PC-3 (cell line): ENCODE measurements around the gene LAMA3. TPM values are rescaled to one million over a fixed set of nuclear protein-coding genes. Genes with fewer than 3 reads are reported as not detected.

Experiments used
- ATAC-seq: fragments of 200-7000 bp; cut with Tn5 transposase; 2 replicates; pipeline ENCODE4 v1.9.1; 2020; ENCODE audit warnings: mild to moderate bottlenecking, moderate library complexity
- BruUV-seq: library from RNA; stranded (reverse); fragments of 400-500 nt; replicated peaks from 2 replicates; lab custom pipeline; 2021; lab: Mats Ljungman, UMichigan
- CTCF ChIA-PET: fragments of 300-600 bp; sonication (Branson Sonifier 250); formaldehyde crosslinking; loops from one replicate; lab custom pipeline; 2022; ENCODE audit warnings: antibody characterized with exemption; lab: Charles Lee
- POLR2A ChIA-PET: fragments of 300-600 bp; sonication (Branson Sonifier 250); formaldehyde crosslinking; loops from one replicate; lab custom pipeline; 2022; ENCODE audit warnings: antibody characterized with exemption; ENCODE audit not compliant: unreplicated experiment; lab: Charles Lee
- DNase-seq: peaks from one replicate; pipeline ENCODE4 v3.0.0-alpha.2; 2015
- H2AFZ ChIP-seq: fragments of 300-600 bp; sonication (generic); 2 replicates; pipeline ENCODE4 v1.6.0; 2016; ENCODE audit warnings: antibody characterized with exemption, low read length
- H3F3A ChIP-seq: fragments of 300-600 bp; sonication (generic); one replicate; pipeline ENCODE4 v1.6.0; 2017; ENCODE audit warnings: antibody characterized with exemption, low read length, control low read depth, mild to moderate bottlenecking; ENCODE audit not compliant: unreplicated experiment
- H3K27ac ChIP-seq: fragments of 300-600 bp; sonication (generic); 2 replicates; pipeline ENCODE4 v1.5.1; 2016; ENCODE audit warnings: mild to moderate bottlenecking, low read length
- H3K27me3 ChIP-seq: fragments of 300-600 bp; sonication (generic); 2 replicates; pipeline ENCODE4 v1.6.1; 2016; ENCODE audit warnings: low read length, mixed read lengths
- H3K36me3 ChIP-seq: fragments of 300-600 bp; sonication (generic); 2 replicates; pipeline ENCODE4 v1.6.1; 2016; ENCODE audit warnings: low read depth, mixed run types, low read length, mixed read lengths
- H3K4me1 ChIP-seq: fragments of 300-600 bp; sonication (generic); 2 replicates; pipeline ENCODE4 v1.5.1; 2016; ENCODE audit warnings: low read length; ENCODE audit not compliant: insufficient read depth
- H3K4me2 ChIP-seq: fragments of 300-600 bp; sonication (generic); 2 replicates; pipeline ENCODE4 v1.6.0; 2016; ENCODE audit warnings: low read length
- H3K4me3 ChIP-seq: fragments of 300-600 bp; sonication (generic); 2 replicates; pipeline ENCODE4 v1.5.1; 2016; ENCODE audit warnings: mild to moderate bottlenecking, low read length, mixed read lengths
- H3K79me2 ChIP-seq: fragments of 300-600 bp; sonication (generic); 2 replicates; pipeline ENCODE4 v1.6.1; 2017; ENCODE audit warnings: low read length, mixed read lengths
- H3K9ac ChIP-seq: fragments of 300-600 bp; sonication (generic); 2 replicates; pipeline ENCODE4 v1.6.0; 2016; ENCODE audit warnings: mild to moderate bottlenecking, low read length
- H3K9me2 ChIP-seq: fragments of 300-600 bp; sonication (generic); replicated peaks from 2 replicates; pipeline ENCODE4 v1.6.1; 2016; ENCODE audit warnings: mixed run types, low read length, mixed read lengths
- H3K9me3 ChIP-seq: fragments of 300-600 bp; sonication (generic); 2 replicates; pipeline ENCODE4 v1.6.1; 2016; ENCODE audit warnings: low read length, mixed read lengths
- H4K20me1 ChIP-seq: fragments of 300-600 bp; sonication (generic); 2 replicates; pipeline ENCODE4 v1.6.1; 2016; ENCODE audit warnings: low read length, mixed read lengths
- EZH2 ChIP-seq: fragments of 300-600 bp; sonication (generic); IDR thresholded peaks from one replicate; pipeline ENCODE4 v1.6.1; 2017; ENCODE audit warnings: antibody characterized with exemption, mild to moderate bottlenecking, low read length; ENCODE audit not compliant: unreplicated experiment
- EZH2phosphoT487 ChIP-seq: fragments of 300-600 bp; sonication (generic); IDR thresholded peaks from 2 replicates; pipeline ENCODE4 v1.6.1; 2018; ENCODE audit warnings: mild to moderate bottlenecking, antibody characterized with exemption, low read length, borderline replicate concordance
- intact Hi-C: fragments of 100-400 bp; cut with micrococcal nuclease; formaldehyde crosslinking; loops from 2 replicates; pipeline ENCODE4 v1.9.0; 2023
- total RNA-seq: library from RNA; depleted of rRNA; stranded (reverse); fragments of >200 nt; gene quantifications from 2 replicates; pipeline ENCODE4 v1.2.3, GENCODE V29; 2014
- TF ChIP-seq, protein P1 (sequence below): fragments of 300-600 bp; sonication (generic); conservative IDR thresholded peaks from 2 replicates; pipeline ENCODE4 v1.5.1; 2017; ENCODE audit warnings: antibody characterized with exemption, low read depth, mild to moderate bottlenecking, low read length

LAMA3 gene
- total RNA-seq, 1 experiment from 2014 or later = 224 TPM

DNA sequence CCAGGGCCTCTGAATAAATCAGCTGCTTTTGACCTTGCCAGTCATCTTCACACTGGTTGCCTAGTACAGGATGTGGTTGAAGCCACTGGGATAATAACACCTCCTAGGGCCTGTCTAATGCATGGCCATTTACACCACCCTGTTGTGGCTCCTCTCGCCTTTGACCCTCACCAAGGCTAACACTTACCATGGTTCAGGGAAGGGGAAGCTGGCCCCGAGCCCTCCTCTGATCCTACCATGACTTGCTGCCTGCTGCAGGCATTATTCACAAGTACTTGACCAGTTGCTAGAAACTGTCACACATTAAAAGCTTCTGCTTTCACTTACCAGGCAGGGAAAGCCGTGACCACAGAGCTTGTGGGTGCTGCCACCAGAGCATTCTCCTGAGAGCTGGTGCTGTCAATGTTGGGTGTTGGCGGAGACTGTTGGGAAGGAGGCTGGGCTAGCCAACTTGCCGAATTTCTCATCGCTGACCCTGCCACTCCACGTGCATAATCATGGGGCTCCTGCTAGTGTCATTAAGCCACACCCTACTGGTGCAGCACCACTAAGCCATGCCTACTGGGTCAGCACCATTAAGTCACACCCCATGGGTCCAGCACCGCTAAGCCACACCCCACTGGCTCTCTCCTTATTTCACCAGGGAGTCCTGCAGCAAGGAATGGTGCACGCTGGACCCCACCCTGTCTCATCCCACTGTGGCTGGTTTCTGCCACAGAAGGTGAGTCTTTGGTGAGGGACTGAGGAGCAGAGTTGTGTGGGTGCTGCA lies 278.3 kb downstream of the LAMA3 start:
- ATAC-seq = no peak

DNA sequence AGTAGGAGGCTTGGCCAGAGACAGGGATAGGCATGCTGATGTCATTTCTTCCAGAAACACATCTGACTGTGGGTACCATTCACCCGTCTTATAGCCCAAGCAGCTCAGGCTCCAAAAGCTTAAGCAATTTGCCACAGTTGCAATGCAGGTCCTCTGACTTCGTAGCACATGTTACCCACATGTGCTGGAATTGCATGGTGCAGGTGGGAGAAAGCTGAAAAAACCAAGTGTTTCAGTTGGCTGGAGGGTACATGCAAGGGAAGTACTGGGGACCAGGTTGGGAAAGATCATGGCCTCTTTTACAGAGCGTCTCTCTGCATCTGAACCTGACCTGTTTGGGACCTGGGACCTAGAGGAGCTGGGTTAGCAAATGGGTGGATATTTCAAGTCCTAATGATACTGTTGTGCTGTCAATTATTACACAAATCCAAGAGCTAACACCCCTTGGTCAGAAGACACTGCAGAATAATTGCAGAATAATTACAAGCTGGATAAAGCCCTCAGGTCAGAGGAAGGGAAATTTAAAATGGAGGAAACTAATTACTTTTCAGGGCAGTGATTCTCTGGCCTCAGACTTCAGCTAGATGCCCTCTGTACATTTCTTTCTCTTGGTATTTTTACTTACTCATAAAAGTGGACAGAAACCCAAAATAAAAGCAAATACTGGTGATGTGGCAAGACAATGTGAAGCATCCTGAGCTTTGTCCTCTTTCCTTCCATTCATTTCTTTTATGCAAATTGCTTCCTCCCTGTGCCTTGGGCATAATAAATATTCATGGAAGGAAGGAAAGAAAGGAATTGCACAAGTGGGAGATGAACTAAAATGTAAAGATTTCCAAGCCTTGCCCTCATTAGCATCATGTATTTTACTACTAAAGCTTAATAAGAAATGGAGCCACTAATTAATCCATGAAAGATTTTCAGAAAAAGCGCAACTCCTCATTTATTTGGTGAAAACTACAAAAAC lies 279.7 kb downstream of the LAMA3 start:
- Histone ChIP-seq H3K4me2 (no peak overlapping the region), H3K9me2 (no peaks in the 10 kb centered on the region), H3K9ac (no peak overlapping the region), H3K9me3 (no peaks in the 10 kb centered on the region), H3F3A (no peaks in the 10 kb centered on the region), H3K4me3 (no peak overlapping the region), H3K79me2 (no peaks in the 10 kb centered on the region), H3K4me1 (no peaks in the 10 kb centered on the region), H3K36me3 (no peaks in the 10 kb centered on the region), H3K27ac (no peak overlapping the region), H2AFZ (no peak overlapping the region), H3K27me3 (no peaks in the 10 kb centered on the region), H4K20me1 (no peaks in the 10 kb centered on the region)
- no peak for DNase-seq
- intact Hi-C loops = no loop called here
- POLR2A ChIA-PET = no interaction called here
- TF ChIP-seq, protein P1, sequence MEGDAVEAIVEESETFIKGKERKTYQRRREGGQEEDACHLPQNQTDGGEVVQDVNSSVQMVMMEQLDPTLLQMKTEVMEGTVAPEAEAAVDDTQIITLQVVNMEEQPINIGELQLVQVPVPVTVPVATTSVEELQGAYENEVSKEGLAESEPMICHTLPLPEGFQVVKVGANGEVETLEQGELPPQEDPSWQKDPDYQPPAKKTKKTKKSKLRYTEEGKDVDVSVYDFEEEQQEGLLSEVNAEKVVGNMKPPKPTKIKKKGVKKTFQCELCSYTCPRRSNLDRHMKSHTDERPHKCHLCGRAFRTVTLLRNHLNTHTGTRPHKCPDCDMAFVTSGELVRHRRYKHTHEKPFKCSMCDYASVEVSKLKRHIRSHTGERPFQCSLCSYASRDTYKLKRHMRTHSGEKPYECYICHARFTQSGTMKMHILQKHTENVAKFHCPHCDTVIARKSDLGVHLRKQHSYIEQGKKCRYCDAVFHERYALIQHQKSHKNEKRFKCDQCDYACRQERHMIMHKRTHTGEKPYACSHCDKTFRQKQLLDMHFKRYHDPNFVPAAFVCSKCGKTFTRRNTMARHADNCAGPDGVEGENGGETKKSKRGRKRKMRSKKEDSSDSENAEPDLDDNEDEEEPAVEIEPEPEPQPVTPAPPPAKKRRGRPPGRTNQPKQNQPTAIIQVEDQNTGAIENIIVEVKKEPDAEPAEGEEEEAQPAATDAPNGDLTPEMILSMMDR = no peak
- TF ChIP-seq EZH2 (no peak), EZH2phosphoT487 (no peak)
- CTCF ChIA-PET = no interaction called here
- ATAC-seq = no peak
- BruUV-seq = no TSS peak

More for the DNA sequence above, 278.3 kb downstream of the LAMA3 start:
- no peak overlapping the region for H2AFZ ChIP-seq
- H3K4me1 ChIP-seq = no peaks in the 10 kb centered on the region
- intact Hi-C loops = no loop called here
- no peaks in the 10 kb centered on the region for H3K36me3 ChIP-seq
- no peaks in the 10 kb centered on the region for H3F3A ChIP-seq
- no peak overlapping the region for H3K27ac ChIP-seq
- H3K4me2 ChIP-seq = no peak overlapping the region
- TF ChIP-seq EZH2phosphoT487 (no peak), EZH2 (no peak)
- TF ChIP-seq, protein P1 = no peak
- no TSS peak for BruUV-seq
- CTCF ChIA-PET = no interaction called here
- POLR2A ChIA-PET = no interaction called here
- no peaks in the 10 kb centered on the region for H3K79me2 ChIP-seq
- H3K9me3 ChIP-seq = no peaks in the 10 kb centered on the region
- H3K4me3 ChIP-seq = no peak overlapping the region
- no peaks in the 10 kb centered on the region for H4K20me1 ChIP-seq
- no peak for DNase-seq
- H3K9ac ChIP-seq = no peak overlapping the region
- no peaks in the 10 kb centered on the region for H3K27me3 ChIP-seq
- no peaks in the 10 kb centered on the region for H3K9me2 ChIP-seq
